Activated B cell treated with CpG ODN at 0.5 μM for 24 hours (primary cell): ENCODE results near the gene NXT1. TPM values are rescaled to one million over a fixed set of nuclear protein-coding genes. Genes with fewer than 3 reads are reported as not detected.

Source experiments
- ATAC-seq: fragments of 200-7000 bp; cut with Tn5 transposase; one replicate; pipeline ENCODE4 v1.10.0; 2021; ENCODE audit warnings: low read depth, mild to moderate bottlenecking, moderate library complexity
- CTCF ChIA-PET: fragments of 350-600 bp; sonication (Branson Sonifier 250); formaldehyde crosslinking; loops from one replicate; lab custom pipeline; 2021; ENCODE audit warnings: antibody characterized with exemption; lab: Charles Lee
- POLR2A ChIA-PET: fragments of 350-600 bp; sonication (Branson Sonifier 250); formaldehyde crosslinking; loops from one replicate; lab custom pipeline; 2021; ENCODE audit warnings: antibody characterized with exemption; lab: Charles Lee
- DNase-seq: peaks from one replicate; pipeline ENCODE4 v3.0.0; 2022
- H3K27ac Mint-ChIP-seq: one replicate; pipeline ENCODE4 v1.8.0; 2020; ENCODE audit warnings: mixed read lengths
- H3K27me3 Mint-ChIP-seq: one replicate; pipeline ENCODE4 v1.8.0; 2021; ENCODE audit warnings: mixed read lengths
- H3K36me3 Mint-ChIP-seq: one replicate; pipeline ENCODE4 v1.8.0; 2021; ENCODE audit warnings: low read depth, mixed read lengths
- H3K4me1 Mint-ChIP-seq: one replicate; pipeline ENCODE4 v1.8.0; 2021; ENCODE audit warnings: mixed read lengths
- H3K4me3 Mint-ChIP-seq: one replicate; pipeline ENCODE4 v1.8.0; 2020; ENCODE audit warnings: mild to moderate bottlenecking, mixed read lengths
- H3K9me3 Mint-ChIP-seq: one replicate; pipeline ENCODE4 v1.8.0; 2020; ENCODE audit warnings: mixed read lengths
- CTCF ChIP-seq: fragments of 200-600 bp; IDR thresholded peaks from one replicate; pipeline ENCODE4 v1.8.0; 2022; ENCODE audit warnings: antibody characterized with exemption, mild to moderate bottlenecking
- intact Hi-C: fragments of 100-400 bp; cut with micrococcal nuclease; formaldehyde crosslinking; loops from one replicate; pipeline ENCODE4 v1.15.1; 2024
- total RNA-seq: library from RNA; stranded (reverse); gene quantifications from 2 replicates; pipeline ENCODE4 v1.2.3, GENCODE V29; 2022

Gene NXT1
- total RNA-seq, 1 donor from 2014 or later = 28.8 TPM

GRCh38 chr20:23327617-23328333 lies 22.8 kb upstream of the NXT1 start:
- no peak overlapping the region for H3K4me3 Mint-ChIP-seq
- DNase-seq = no peak
- no peaks in the 10 kb centered on the region for H3K9me3 Mint-ChIP-seq
- no peak overlapping the region for H3K27ac Mint-ChIP-seq
- peaks cover 13% of the 10 kb centered on the region for H3K4me1 Mint-ChIP-seq
- no peaks in the 10 kb centered on the region for H3K36me3 Mint-ChIP-seq
- no peak for TF ChIP-seq CTCF
- intact Hi-C loops = no loop called here
- CTCF ChIA-PET = interaction anchor here (1.3 kb wide), 1 partner anchor 13 kb away, joined by 3 read pairs; no protein-coding TSS in a partner anchor
- POLR2A ChIA-PET = no interaction called here
- no peak for ATAC-seq
- H3K27me3 Mint-ChIP-seq = no peaks in the 10 kb centered on the region

- Mint-ChIP-seq H3K4me3 (no peak overlapping the region), H3K27me3 (no peaks in the 10 kb centered on the region), H3K27ac (peak overlapping the region; percentile 30), H3K4me1 (peaks cover 21% of the 10 kb centered on the region), H3K9me3 (no peaks in the 10 kb centered on the region), H3K36me3 (no peaks in the 10 kb centered on the region)
- CTCF ChIA-PET = no interaction called here
- intact Hi-C loops = no loop called here
- POLR2A ChIA-PET = interaction anchor here (0.7 to 1.0 kb wide), 2 partner anchors 9 to 18 kb away, joined by 3 to 4 read pairs; partner anchors contain the start of gene NXT1
- ATAC-seq = peak; percentile 31
- DNase-seq = no peak
- TF ChIP-seq CTCF = no peak
These were observed 18.9 kb upstream of the NXT1 start for GRCh38 chr20:23331450-23332350.

GRCh38 chr20:23332467-23332866 lies 18.1 kb upstream of the NXT1 start:
- intact Hi-C loops = no loop called here

GRCh38 chr20:23334111-23334510 lies 16.5 kb upstream of the NXT1 start:
- ChIA-PET CTCF (no interaction called here), POLR2A (no interaction called here)
- Mint-ChIP-seq H3K9me3 (no peaks in the 10 kb centered on the region), H3K4me3 (no peak overlapping the region), H3K27me3 (no peaks in the 10 kb centered on the region), H3K4me1 (peaks cover 21% of the 10 kb centered on the region), H3K36me3 (no peaks in the 10 kb centered on the region), H3K27ac (no peak overlapping the region)
- DNase-seq = no peak
- TF ChIP-seq CTCF = no peak
- ATAC-seq = no peak
- intact Hi-C loops = no loop called here

More at GRCh38 chr20:23332467-23332866, 18.1 kb upstream of the NXT1 start:
- TF ChIP-seq CTCF = no peak
- ChIA-PET POLR2A (interaction anchor here (0.7 to 1.0 kb wide), 2 partner anchors 8 to 18 kb away, joined by 3 to 4 read pairs; partner anchors contain the start of gene NXT1), CTCF (no interaction called here)
- ATAC-seq = no peak
- H3K4me3 Mint-ChIP-seq = no peak overlapping the region
- peaks cover 21% of the 10 kb centered on the region for H3K4me1 Mint-ChIP-seq
- H3K27me3 Mint-ChIP-seq = no peaks in the 10 kb centered on the region
- no peaks in the 10 kb centered on the region for H3K9me3 Mint-ChIP-seq
- DNase-seq = no peak
- H3K27ac Mint-ChIP-seq = no peak overlapping the region
- no peaks in the 10 kb centered on the region for H3K36me3 Mint-ChIP-seq

- intact Hi-C loops = no loop called here
These were observed 15.1 kb upstream of the NXT1 start for GRCh38 chr20:23335521-23335920.

More at GRCh38 chr20:23335521-23335920, 15.1 kb upstream of the NXT1 start:
- Mint-ChIP-seq H3K36me3 (no peaks in the 10 kb centered on the region), H3K4me3 (no peak overlapping the region), H3K27ac (no peak overlapping the region), H3K27me3 (peaks cover 1% of the 10 kb centered on the region), H3K9me3 (no peaks in the 10 kb centered on the region), H3K4me1 (peaks cover 21% of the 10 kb centered on the region)
- TF ChIP-seq CTCF = no peak
- ATAC-seq = no peak
- CTCF ChIA-PET = no interaction called here
- no peak for DNase-seq
- POLR2A ChIA-PET = no interaction called here
